GM18861 (cell line): ENCODE data around the gene FAHD2A.
A peak's percentile ranks its signal among the peaks of the same experiment; 100 is the strongest.
"Not testable (repeated sequence)": the region's sequence is repeated elsewhere in the genome, so short reads cannot be mapped to it uniquely, and the experiment has no call there.

Source experiments
- ATAC-seq: cut with Tn5 transposase; IDR thresholded peaks from one replicate; pipeline ENCODE4 v1.9.1; 2021; ENCODE audit not compliant: unreplicated experiment

Gene FAHD2A, protein sequence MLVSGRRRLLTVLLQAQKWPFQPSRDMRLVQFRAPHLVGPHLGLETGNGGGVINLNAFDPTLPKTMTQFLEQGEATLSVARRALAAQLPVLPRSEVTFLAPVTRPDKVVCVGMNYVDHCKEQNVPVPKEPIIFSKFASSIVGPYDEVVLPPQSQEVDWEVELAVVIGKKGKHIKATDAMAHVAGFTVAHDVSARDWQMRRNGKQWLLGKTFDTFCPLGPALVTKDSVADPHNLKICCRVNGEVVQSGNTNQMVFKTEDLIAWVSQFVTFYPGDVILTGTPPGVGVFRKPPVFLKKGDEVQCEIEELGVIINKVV

DNA sequence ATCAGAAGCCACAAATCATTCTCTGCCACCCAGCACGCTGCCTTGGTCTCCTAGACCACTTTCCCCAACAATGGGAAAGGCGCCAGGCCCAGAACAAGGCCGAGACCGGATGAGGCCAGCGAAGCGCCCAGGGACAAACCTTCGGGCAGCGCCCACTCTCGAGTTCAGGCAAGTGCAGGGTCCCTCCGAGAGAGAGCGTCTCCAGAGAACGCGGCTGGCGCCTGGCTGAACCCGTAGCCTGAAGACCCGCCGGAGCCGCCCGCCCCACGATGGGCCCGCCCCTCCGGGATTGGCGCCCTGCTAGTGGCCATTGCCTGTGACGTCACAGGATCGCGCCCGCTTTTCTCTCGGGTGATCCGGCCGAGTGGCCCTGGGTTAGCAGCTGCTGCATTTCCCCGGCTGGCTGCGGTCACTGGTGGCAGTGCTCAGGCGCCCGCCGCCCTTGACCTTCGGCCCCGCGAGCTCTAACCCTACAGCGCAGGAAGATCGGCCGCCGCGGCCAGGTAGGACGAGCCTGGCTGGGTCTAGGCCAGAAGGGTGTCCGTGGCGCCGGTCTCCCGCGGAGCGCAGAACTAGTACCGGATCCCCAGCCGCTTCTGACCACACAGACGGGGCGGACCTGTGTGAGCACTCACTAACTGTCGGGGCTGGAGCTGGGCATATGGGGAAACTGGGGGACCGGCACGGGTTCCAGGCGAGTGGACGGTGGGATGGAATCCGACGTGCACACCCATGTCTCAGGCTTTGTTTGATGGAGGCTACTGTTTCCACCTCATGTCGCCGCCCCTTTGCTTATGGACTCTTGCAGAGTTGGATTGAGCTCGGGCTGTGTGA lies at the start of gene FAHD2A:
FAHD2A (plus strand) TSS at position 339 of the 834 bp plus-strand sequence. CDS start 2,851 bp downstream, outside the sequence.
- peak; percentile 91 for ATAC-seq

DNA sequence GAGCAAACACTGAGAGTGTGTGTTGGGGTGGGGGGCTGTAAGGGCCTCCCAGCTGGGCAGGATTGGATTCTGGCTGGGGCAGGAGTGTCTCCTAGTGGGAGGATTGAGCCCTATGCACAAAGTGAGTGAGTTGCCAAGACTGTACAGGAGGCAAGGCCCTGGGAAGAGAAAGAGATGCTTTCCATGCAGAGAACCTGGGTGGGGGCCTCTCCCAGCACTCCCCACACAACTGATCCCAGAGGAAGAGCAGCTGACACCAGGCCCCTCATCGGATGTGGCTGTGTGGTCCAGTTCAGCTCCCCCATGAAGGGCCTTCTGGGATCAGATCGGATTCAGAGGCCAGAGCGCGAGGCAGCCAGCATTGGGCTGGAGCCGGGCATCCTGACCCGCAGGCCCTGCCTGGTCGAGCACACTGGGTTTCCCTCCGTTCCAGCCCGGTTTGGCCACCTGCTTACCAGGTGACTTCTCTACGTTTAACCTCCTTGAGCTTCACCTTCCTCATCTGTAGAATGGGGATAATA lies 49.4 kb upstream of the FAHD2A start:
- ATAC-seq, result no peak

DNA sequence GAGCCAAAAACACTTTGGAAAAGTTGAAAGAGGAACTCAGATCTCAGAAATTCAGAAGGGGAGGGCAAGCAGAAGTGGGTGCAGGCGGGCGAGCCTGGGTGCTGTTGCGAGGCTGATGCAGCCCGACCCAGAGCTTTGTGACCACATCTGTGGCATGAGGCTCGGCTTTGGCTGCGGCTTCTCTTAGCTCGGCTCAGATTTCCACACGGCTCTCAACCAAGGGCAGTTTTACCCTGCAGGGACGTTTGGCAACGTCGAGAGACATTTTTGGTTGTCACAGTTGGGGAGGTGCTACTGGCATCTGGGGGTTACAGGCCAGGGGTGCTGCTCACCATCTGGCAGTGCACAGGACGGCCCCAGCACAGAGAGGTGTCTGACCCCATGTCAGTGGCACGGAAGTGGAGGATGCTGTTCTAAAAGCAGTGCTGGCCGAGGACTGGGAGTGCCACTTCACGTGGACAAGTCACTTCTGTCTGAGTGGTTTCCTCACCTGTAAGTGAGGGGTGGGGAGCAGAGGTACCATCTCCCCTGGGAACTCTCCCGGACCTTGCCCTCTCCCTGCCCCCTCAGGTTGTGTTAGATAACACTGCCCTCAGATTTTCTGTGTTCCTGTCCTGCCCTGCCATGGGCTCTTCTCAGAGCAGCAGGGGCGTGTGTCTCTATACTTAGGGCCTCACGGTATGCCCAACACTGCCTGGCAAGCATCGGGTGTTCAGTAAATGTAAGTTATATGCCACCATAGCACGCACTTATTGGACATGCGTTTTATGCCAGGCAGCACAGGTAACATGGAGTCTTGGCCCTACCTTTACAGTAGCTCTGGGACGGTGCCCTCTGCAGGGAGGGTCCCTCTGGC lies 48.7 kb upstream of the FAHD2A start:
- no peak for ATAC-seq

DNA sequence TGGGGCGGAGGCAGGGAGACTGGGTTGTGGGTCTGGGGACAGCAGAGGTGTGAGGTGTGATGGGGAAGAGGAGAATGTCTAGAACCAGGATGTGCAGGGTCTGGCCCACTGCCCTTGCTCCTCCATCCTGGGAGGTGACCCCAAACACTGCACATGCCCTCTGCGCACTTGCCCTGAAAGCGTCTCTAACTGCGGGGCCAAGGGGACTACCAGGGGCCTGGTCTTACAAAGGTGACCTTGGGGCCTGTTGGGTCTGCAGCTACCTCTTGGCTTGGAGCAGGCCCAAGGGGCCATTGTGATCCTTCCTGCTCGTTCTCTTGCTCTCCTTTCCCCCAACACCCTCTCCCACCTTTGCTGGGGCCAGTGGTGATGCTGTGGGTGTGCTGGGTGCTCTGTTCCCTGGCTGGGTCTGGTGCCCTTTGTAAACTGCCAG lies 48.0 kb upstream of the FAHD2A start:
- ATAC-seq, result no peak

DNA sequence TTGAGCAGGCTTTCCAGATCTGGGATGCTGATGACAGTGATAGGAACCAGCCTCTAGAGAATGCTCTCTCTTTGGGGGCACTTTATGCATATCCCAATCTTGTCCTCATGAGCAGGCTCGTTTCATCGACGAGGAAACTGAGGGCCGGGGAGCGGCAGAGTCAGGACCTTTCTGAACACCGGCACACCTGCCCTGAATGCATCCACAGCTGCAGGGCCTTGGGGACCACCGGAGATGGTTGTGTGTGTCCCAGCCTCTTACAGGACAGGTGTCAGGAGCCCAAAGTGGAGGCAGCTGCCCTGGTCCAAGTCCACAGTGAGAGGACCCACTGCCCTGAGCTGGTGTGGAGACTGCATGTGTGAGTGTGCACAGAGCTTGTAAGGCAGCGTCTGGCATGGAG lies 47.6 kb upstream of the FAHD2A start:
- no peak for ATAC-seq

DNA sequence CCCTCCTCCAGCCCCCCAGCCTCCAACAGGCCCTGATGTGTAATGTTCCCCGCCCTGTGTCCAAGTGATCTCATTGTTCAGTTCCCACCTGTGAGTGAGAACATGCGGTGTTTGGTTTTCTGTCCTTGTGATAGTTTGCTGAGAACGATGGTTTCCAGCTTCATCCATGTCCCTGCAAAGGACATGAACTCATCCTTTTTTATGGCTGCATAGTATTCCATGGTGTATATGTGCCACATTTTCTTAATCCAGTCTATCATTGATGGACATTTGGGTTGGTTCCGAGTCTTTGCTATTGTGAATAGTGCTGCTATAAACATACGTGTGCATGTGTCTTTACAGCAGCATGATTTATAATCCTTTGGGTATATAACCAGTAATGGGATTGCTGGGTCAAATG lies 47.0 kb upstream of the FAHD2A start:
- ATAC-seq, result not testable (repeated sequence)

DNA sequence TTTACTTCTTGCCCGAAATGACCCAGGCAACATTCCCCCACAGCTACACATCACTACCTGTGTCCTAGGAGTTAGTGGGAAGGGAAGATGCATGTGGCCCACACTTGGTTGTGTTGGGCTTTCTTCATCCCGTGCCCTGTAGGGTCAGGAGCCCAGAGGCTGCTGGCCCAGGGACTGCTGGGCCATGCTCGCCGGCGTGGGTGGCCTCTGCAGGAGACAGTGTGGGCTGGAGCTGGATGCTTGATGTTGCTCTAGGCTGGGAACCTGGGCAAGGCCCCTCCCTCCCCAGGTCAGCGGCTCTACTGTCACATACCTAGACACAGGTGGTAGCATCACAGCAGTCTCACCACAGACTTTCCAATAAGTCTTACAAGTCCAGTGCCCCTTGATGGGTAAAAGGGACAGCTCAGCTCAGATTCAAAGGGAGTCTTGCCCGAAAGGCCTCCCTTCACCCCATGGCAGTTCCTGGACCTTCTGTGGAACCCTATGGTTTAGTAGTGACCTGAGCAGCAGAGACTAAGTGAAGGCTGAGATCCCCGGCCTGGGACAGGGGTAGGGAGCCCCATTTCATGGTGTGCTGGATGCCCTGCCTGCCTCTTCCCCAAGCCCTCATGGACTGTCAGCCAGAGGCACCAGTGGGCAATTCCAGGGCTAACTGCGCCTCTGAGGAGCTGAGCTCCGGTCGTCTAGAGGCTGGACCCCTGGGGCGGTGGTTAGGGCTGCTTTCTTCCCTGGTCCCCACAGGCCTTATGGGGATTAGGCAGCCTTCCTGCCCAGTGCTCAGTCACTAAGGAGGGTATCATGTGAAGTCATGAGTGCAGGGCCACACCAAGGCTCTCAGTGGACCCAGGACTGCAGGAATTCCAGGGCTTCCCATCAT lies 45.4 kb upstream of the FAHD2A start:
- ATAC-seq, result no peak

DNA sequence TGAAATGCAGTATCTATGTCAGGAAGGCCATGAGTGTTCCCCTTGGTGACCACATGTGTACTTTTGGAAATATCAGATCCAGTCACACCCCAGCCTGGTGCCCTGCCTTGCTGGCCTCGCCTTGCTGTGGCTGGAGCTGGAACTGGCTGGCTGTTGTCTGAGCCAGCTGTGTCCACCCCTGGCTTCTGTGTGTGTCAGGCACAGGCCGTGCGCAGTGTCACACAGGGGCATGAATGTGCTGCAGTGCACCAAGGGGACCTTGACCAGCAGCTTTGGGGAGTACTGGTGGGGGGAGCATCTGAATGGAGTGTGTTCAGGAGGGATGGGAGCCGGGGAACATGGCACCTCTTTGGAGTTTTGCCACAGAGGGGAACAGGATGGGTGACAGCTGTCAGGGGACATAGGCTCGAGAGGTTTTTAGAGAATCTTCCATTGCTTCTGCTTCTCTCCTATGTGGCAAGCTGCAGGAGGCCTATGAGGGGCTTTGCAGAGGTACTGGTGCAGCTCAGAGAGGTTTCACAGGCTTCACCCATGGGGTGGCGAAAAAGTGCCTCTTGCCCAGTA lies 44.7 kb upstream of the FAHD2A start:
- ATAC-seq, result no peak

DNA sequence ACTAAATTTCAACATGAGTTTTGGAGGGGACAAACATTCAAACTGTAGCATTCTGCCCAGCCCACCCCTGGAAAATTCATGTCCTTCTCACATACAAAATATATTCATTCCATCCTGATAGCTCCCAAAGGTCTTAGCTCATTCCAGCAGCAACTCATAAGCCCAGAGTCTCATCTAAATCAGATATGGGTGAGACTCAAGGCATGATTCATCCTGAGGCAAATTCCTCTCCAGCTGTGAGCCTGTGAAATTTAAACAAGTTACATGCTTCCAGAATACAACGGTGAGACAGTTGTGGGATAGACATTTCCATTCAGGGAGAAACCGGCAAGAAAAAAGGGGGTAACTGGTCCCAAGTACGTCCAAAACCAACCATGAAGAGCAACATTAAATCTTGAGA lies 43.5 kb upstream of the FAHD2A start:
- no peak for ATAC-seq

DNA sequence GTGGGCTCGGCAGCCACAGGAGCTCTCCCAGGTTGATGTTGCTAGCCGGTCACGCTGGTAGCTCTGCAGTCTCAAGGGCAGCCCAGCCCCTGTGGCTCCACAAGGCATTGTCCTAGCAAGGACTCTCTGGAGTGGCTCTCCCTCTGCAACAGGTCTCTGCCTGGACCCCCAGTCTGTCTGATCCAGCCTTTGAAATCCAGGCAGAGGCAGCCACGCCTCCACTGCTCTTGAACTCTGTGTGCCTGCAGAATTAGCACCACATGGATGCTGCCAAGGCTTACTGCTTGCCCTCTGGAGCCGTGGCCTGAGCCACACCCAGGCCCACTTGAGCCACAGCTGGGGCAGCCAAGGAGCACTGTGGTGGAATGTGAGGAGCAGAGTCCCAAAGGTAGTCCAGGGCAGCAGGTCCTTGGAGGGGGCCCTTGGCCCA lies 43.0 kb upstream of the FAHD2A start:
- no peak for ATAC-seq

DNA sequence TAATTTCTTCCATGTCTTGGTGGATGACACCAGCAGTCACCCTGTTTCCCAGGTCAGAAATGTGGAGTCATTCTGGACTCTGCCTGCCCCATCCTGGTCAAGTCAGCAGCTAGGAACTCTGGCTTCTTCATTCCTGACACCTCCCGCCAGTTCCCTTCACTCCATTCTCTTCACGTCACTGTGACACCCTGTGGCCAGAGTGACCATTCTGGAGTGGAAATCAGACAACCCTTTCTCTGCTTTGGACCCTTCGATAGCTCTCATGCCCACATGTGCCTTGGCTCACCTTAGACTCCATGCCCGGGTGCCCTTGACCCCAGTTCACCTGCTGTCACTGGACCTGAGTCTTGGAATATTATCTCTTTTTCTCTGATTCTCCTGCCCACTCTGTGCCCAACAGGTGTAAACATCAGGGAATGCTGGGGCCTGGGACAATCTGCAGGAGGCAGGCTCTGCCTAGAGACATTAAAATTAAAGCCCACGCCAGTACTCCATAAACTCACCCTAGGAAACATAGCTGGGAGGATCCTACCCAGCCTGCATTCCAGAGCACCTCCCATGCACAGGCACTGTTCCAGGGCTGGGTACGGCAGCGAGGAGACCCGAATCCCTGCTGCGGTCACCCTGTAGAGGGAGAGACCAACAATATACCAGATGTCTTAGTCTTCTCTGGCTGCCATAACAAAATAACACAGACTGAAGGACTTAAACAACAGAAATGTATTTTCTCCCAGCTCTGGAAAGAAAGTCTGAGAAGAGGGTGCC lies 41.1 kb upstream of the FAHD2A start:
- no peak for ATAC-seq

DNA sequence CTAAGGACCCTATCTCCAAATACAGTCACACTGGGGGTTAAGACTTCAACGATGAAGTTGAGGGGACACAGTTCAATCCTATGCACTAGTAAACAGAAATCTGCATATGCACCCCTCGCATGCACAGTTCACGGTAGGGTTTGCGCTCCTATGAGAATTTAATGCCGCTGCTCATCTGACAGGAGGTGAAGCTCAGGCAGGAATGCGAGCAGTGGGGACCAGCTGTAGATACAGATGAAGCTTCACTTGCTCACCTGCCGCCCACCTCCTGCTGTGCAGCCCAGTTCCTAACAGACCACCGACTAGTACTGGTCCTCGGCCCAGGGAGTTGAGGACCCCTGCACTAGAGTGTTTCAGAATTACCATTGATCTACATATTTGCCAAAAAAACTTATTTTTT lies 40.0 kb upstream of the FAHD2A start:
- ATAC-seq, result no peak

DNA sequence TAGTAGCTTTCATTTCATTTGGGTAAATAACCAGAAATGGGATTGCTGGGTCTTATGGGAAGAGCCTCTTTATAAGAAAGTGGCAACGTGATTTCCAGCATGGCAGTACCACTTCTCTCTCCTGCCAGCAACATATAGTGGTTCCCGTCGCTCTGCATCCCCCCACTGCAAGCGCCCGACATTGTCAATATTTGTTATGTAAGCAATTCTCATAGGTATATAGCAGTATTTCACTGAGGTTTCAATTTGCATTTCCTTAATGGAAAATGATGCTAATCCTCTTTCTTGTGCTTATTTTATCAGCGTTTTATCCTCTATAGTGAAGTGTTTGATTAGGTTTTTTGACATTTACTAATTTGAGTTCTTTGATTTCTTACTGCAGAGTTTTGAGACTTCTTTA lies 36.0 kb upstream of the FAHD2A start:
- no peak for ATAC-seq

DNA sequence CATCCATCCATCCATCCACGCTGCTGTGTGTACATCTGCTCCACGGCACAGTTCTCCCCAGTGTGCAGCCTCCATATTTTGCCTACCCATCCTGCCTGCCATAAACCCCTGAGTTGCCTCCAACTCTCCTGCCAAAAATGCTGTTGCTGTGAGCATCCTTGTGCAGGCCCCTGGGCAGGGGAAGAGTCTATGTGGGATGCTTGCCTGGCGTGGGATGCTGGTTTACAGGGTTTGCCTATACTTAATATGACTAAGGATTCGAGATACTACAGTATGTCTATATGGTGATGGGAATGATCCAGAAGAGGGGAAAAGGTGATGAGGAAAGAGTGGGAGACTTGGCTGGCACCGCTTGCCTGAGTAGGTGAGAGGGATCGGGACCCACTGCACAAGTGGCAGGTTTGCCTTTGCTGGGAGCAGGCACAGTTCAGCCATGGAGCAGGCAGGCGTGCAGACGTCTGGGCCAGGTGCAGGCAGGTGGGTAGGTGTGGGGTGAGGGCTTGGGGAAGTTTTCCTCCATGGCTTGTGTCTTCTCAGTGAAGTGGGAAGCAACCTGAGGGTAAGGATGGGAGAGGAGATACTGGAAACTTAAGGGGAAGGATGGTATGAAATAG lies 30.2 kb upstream of the FAHD2A start:
- no peak for ATAC-seq

DNA sequence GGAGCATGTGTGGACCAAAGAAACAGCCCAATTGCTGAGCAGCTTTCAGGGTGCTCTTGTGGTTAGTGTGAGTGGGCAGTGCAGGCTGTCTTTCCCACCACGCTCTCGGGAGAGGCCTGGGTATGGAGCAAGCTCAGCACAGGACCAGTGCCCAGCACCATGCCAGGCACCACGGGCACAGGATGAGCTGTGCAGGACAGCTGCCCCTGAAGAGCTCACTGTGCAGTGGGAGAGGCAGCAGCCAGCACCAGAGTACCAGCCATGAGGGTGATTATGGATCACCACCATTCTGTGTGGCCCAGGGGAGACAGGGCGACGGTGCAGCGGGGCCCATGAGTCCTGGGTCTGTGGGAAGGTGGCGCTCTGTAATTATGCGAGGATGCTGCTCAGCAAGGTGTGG lies 29.7 kb upstream of the FAHD2A start:
- ATAC-seq, result no peak

DNA sequence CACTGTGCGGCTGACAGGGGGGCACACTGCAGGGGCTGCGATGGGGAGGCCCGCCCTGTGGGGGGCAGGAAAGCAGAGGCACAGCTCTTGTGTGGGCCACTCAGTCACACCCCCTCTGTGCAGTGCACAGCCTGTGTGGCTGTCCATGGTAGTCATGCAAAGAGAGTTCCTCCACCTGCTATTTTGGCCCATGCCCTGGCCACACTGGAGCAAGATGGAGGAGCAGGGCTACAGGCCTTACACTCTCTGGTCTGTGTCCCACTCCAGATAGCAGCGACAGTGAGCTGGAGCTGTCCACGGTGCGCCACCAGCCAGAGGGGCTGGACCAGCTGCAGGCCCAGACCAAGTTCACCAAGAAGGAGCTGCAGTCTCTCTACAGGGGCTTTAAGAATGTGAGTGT lies 28.5 kb upstream of the FAHD2A start:
- no peak for ATAC-seq

DNA sequence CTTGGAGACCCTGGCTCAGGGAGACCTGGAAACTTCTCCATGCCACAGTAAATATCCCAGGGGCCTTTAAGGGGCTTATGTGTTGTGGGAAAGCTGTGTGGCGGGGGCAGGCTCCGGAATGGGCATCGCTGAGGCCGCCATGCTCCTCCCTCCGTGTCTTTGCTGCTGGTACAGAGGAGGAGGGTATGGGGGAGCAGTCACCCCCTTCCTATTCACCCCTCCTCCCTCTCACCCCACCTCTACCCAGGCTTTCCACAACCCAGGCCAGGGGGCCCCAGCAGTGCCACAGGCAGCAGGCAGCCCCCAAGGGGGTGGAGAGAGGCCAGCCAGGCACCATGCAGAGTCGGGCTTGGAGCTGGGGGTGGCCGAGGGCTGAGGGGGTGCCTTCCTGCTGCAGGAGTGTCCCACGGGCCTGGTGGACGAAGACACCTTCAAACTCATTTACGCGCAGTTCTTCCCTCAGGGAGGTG lies 28.0 kb upstream of the FAHD2A start:
- ATAC-seq, result no peak

DNA sequence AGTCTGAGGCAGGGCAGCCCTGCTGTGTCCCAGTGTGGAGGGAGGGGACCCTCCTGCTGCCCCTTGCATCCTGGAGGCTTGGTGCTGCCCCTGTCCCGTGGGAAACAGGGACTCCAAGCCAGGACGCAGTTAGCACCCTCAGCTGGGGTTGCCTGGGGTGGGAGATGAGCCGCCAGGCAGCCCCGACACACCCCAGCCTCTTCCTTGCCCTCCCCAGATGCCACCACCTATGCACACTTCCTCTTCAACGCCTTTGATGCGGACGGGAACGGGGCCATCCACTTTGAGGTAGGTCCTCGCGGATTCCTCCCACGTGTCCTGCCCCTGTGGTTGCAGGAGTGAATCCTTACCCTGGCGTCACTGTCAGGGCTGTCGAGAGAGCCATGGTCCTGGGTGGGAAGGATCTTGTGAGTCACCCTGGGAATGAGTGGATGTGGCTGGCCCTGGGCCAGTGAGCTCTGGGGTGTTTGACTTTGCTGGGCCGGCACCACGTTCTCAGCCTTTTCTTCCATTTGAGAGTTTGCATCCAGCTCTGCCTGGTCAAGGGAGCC lies 27.5 kb upstream of the FAHD2A start:
- no peak for ATAC-seq
